ENCODE data around the gene EIF4G3.

The EIF4G3 gene

GRCh38 chr1:21165646-21166045, 11.1 kb downstream of the EIF4G3 start:
- Histone ChIP-seq H3K9ac (no peak overlapping the region), H4K20me1 (ENCODE audit: insufficient read depth) (no peaks in the 10 kb centered on the region), H2AFZ (ENCODE audit: low read depth) (no peak overlapping the region), H3K36me3 (ENCODE audit: insufficient read depth) (no peaks in the 10 kb centered on the region), H3K4me1 (ENCODE audit: low read depth, poor library complexity, severe bottlenecking) (peaks cover under 1% of the 10 kb centered on the region), H3K27ac (no peak overlapping the region), H3K27me3 (ENCODE audit: insufficient read depth, low read depth) (no peaks in the 10 kb centered on the region), H3K79me2 (ENCODE audit: insufficient read depth, low read depth) (peaks cover 40% of the 10 kb centered on the region; the same call in 1 of the 2 replicates), H3K4me3 (IDR thresholded peaks at IDR 0.05; ENCODE audit: insufficient read depth, low read depth, low read length) (no peak overlapping the region), H3K4me2 (no peak overlapping the region)
- no peak for TF ChIP-seq CTCF (conservative IDR thresholded peaks at IDR 0.05; ENCODE audit: low read depth, low read length)

- H3K79me2 ChIP-seq (ENCODE audit: insufficient read depth, low read depth) = peaks cover 37% of the 10 kb centered on the region; the same call in 1 of the 2 replicates
- no peaks in the 10 kb centered on the region for H3K36me3 ChIP-seq (ENCODE audit: insufficient read depth)
- no peak for TF ChIP-seq CTCF (conservative IDR thresholded peaks at IDR 0.05; ENCODE audit: low read depth, low read length)
- H3K4me3 ChIP-seq (IDR thresholded peaks at IDR 0.05; ENCODE audit: insufficient read depth, low read depth, low read length) = no peak overlapping the region
- H3K9ac ChIP-seq = no peak overlapping the region
- no peak overlapping the region for H3K27ac ChIP-seq
- peaks cover 4% of the 10 kb centered on the region for H3K4me1 ChIP-seq (ENCODE audit: low read depth, poor library complexity, severe bottlenecking)
- no peak overlapping the region for H2AFZ ChIP-seq (ENCODE audit: low read depth)
- no peak overlapping the region for H3K4me2 ChIP-seq
- no peaks in the 10 kb centered on the region for H3K27me3 ChIP-seq (ENCODE audit: insufficient read depth, low read depth)
- H4K20me1 ChIP-seq (ENCODE audit: insufficient read depth) = no peaks in the 10 kb centered on the region
Observed at GRCh38 chr1:21165076-21165475, 11.6 kb downstream of the EIF4G3 start.

- H3K9ac ChIP-seq = no peak overlapping the region
- no peaks in the 10 kb centered on the region for H3K36me3 ChIP-seq (ENCODE audit: insufficient read depth)
- no peaks in the 10 kb centered on the region for H4K20me1 ChIP-seq (ENCODE audit: insufficient read depth)
- H3K27me3 ChIP-seq (ENCODE audit: insufficient read depth, low read depth) = no peaks in the 10 kb centered on the region
- no peak for TF ChIP-seq CTCF (conservative IDR thresholded peaks at IDR 0.05; ENCODE audit: low read depth, low read length)
- no peak overlapping the region for H2AFZ ChIP-seq (ENCODE audit: low read depth)
- H3K4me2 ChIP-seq = no peak overlapping the region
- peaks cover 4% of the 10 kb centered on the region for H3K4me1 ChIP-seq (ENCODE audit: low read depth, poor library complexity, severe bottlenecking)
- no peak overlapping the region for H3K27ac ChIP-seq
- no peak overlapping the region for H3K4me3 ChIP-seq (IDR thresholded peaks at IDR 0.05; ENCODE audit: insufficient read depth, low read depth, low read length)
- peaks cover 38% of the 10 kb centered on the region; the same call in 1 of the 2 replicates for H3K79me2 ChIP-seq (ENCODE audit: insufficient read depth, low read depth)
Observed at GRCh38 chr1:21164266-21164665, 12.4 kb downstream of the EIF4G3 start.

GRCh38 chr1:21162740-21163464, 13.8 kb downstream of the EIF4G3 start:
- H3K27ac ChIP-seq = no peak overlapping the region
- H4K20me1 ChIP-seq (ENCODE audit: insufficient read depth) = no peaks in the 10 kb centered on the region
- H3K79me2 ChIP-seq (ENCODE audit: insufficient read depth, low read depth) = peaks cover 42% of the 10 kb centered on the region; the same call in 1 of the 2 replicates

More at GRCh38 chr1:21162740-21163464, 13.8 kb downstream of the EIF4G3 start:
- no peak overlapping the region for H3K4me2 ChIP-seq
- no peaks in the 10 kb centered on the region for H3K36me3 ChIP-seq (ENCODE audit: insufficient read depth)
- H3K9ac ChIP-seq = no peak overlapping the region
- TF ChIP-seq CTCF (conservative IDR thresholded peaks at IDR 0.05; ENCODE audit: low read depth, low read length) = no peak
- H3K4me3 ChIP-seq (IDR thresholded peaks at IDR 0.05; ENCODE audit: insufficient read depth, low read depth, low read length) = no peak overlapping the region
- peaks cover 4% of the 10 kb centered on the region for H3K4me1 ChIP-seq (ENCODE audit: low read depth, poor library complexity, severe bottlenecking)
- no peak overlapping the region for H2AFZ ChIP-seq (ENCODE audit: low read depth)
- no peaks in the 10 kb centered on the region for H3K27me3 ChIP-seq (ENCODE audit: insufficient read depth, low read depth)
